ENCODE measurements around the gene VKORC1L1. TPM values are rescaled to one million over a fixed set of nuclear protein-coding genes. Genes with fewer than 3 reads are reported as not detected.
"Not testable (repeated sequence)": the region's sequence is repeated elsewhere in the genome, so short reads cannot be mapped to it uniquely, and the experiment has no call there.

Gene VKORC1L1
- total and polyA plus RNA-seq, 2 donors (not counting 3 experiments of a cell fraction or from before 2014, with no cell fraction given), result 14.5 to 36.7 TPM

- H3K27ac ChIP-seq (ENCODE audit: insufficient read depth, low read depth, low read length); H3K4me1 ChIP-seq (ENCODE audit: control insufficient read depth, extremely low read depth, insufficient read depth, low read length); H3K4me2 ChIP-seq (ENCODE audit: insufficient read depth, low read length); H3K9me3 ChIP-seq (replicated peaks; ENCODE audit: control insufficient read depth, insufficient read depth, low read length); H2AFZ ChIP-seq (ENCODE audit: low read depth, low read length); H3K79me2 ChIP-seq (ENCODE audit: control insufficient read depth, insufficient read depth, low read length); H4K20me1 ChIP-seq (replicated peaks; ENCODE audit: control insufficient read depth, extremely low read depth, insufficient read depth, low read length); BruUV-seq (replicated peaks); H3K9ac ChIP-seq (replicated peaks; ENCODE audit: extremely low read depth, insufficient read depth, low read length); dilution Hi-C loops (cut with MboI; ENCODE audit: extremely low pct_ligation_motif_present, low sequenced_read_pairs); H3K9me1 ChIP-seq (replicated peaks; ENCODE audit: control insufficient read depth, extremely low read depth, insufficient read depth, low read length); H3K36me3 ChIP-seq (ENCODE audit: control insufficient read depth in 2 of 2, extremely low read depth in 1 of 2, insufficient read depth in 2 of 2, low read length in 2 of 2); POLR2A ChIA-PET; intact Hi-C loops (cut with micrococcal nuclease); H3K27me3 ChIP-seq (ENCODE audit: control insufficient read depth in 2 of 2, insufficient read depth in 2 of 2, low read length in 2 of 2); H3K4me3 ChIP-seq (replicated peaks in 1 of 3; ENCODE audit: insufficient read depth in 1 of 3, low read depth in 1 of 3, low read length in 3 of 3): not testable (repeated sequence)
- peak; percentile 11 for DNase-seq (ENCODE audit: low read depth, low spot score)
- CTCF ChIA-PET, result interaction anchor here (1.0 to 1.8 kb wide), 2 partner anchors 11 to 21 kb away, joined by 3 to 4 read pairs; no protein-coding TSS in a partner anchor
- TF ChIP-seq JUN (IDR thresholded peaks at IDR 0.05; ENCODE audit: borderline replicate concordance, insufficient read depth, insufficient read length, low read depth), result peak; percentile 37
- peak; percentile 18 for TF ChIP-seq FOS (IDR thresholded peaks at IDR 0.05; ENCODE audit: borderline replicate concordance, insufficient read depth, low read length)
- FAIRE-seq, result peak; percentile 35
Observed at GRCh38 chr7:65837541-65837956, 35.3 kb upstream of the VKORC1L1 start.

- ChIA-PET POLR2A (no interaction called here), CTCF (interaction anchor here (0.6 to 1.4 kb wide), 2 partner anchors 70 to 191 kb away, joined by 3 to 4 read pairs; no protein-coding TSS in a partner anchor)
- no TSS peak for BruUV-seq (replicated peaks)
- H3K4me1 ChIP-seq (ENCODE audit: control insufficient read depth, extremely low read depth, insufficient read depth, low read length), result no peaks in the 10 kb centered on the region
- DNase-seq (ENCODE audit: low read depth, low spot score) (no peak), FAIRE-seq (no peak)
- no peak overlapping the region for H3K4me2 ChIP-seq (ENCODE audit: insufficient read depth, low read length)
- H3K4me3 ChIP-seq (replicated peaks in 1 of 3; ENCODE audit: insufficient read depth in 1 of 3, low read depth in 1 of 3, low read length in 3 of 3), result no peak overlapping the region
- no peaks in the 10 kb centered on the region for H3K36me3 ChIP-seq (ENCODE audit: control insufficient read depth in 2 of 2, extremely low read depth in 1 of 2, insufficient read depth in 2 of 2, low read length in 2 of 2)
- no peaks in the 10 kb centered on the region for H3K9me1 ChIP-seq (replicated peaks; ENCODE audit: control insufficient read depth, extremely low read depth, insufficient read depth, low read length)
- dilution Hi-C loops (cut with MboI; ENCODE audit: extremely low pct_ligation_motif_present, low sequenced_read_pairs), result no loop called here
- H2AFZ ChIP-seq (ENCODE audit: low read depth, low read length), result no peak overlapping the region
- TF ChIP-seq CTCF (IDR thresholded peaks at IDR 0.05; ENCODE audit: extremely low read depth in 1 of 2, insufficient read depth in 1 of 2, low read depth in 1 of 2, low read length in 2 of 2) (no peak), MYC (IDR thresholded peaks at IDR 0.05; ENCODE audit: low read depth, low read length) (no peak), FOS (IDR thresholded peaks at IDR 0.05; ENCODE audit: borderline replicate concordance, insufficient read depth, low read length) (no peak), POLR2A (IDR thresholded peaks at IDR 0.05; ENCODE audit: low read depth, low read length) (no peak), POLR2AphosphoS5 (IDR thresholded peaks at IDR 0.05; ENCODE audit: insufficient read depth, low read depth, low read length) (no peak), EZH2 (IDR thresholded peaks at IDR 0.05; ENCODE audit: borderline replicate concordance, low read depth, low read length, severe bottlenecking) (no peak), GATA2 (IDR thresholded peaks at IDR 0.05; ENCODE audit: insufficient read depth, insufficient read length, low read depth, low read length) (no peak), JUN (IDR thresholded peaks at IDR 0.05; ENCODE audit: borderline replicate concordance, insufficient read depth, insufficient read length, low read depth) (no peak)
- TF ChIP-seq, protein P1, sequence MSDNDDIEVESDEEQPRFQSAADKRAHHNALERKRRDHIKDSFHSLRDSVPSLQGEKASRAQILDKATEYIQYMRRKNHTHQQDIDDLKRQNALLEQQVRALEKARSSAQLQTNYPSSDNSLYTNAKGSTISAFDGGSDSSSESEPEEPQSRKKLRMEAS (IDR thresholded peaks at IDR 0.05; ENCODE audit: insufficient read depth, insufficient read length), result no peak
- intact Hi-C loops (cut with micrococcal nuclease), result no loop called here
- no peak overlapping the region for H3K27ac ChIP-seq (ENCODE audit: insufficient read depth, low read depth, low read length)
- no peaks in the 10 kb centered on the region for H3K9me3 ChIP-seq (replicated peaks; ENCODE audit: control insufficient read depth, insufficient read depth, low read length)
- no peaks in the 10 kb centered on the region for H4K20me1 ChIP-seq (replicated peaks; ENCODE audit: control insufficient read depth, extremely low read depth, insufficient read depth, low read length)
- H3K27me3 ChIP-seq (ENCODE audit: control insufficient read depth in 2 of 2, insufficient read depth in 2 of 2, low read length in 2 of 2), result no peaks in the 10 kb centered on the region
- H3K9ac ChIP-seq (replicated peaks; ENCODE audit: extremely low read depth, insufficient read depth, low read length), result no peak overlapping the region
- no peaks in the 10 kb centered on the region for H3K79me2 ChIP-seq (ENCODE audit: control insufficient read depth, insufficient read depth, low read length)
Observed at GRCh38 chr7:65839846-65840245, 33.0 kb upstream of the VKORC1L1 start.

Data from endothelial cell of umbilical vein (primary cell).